Panc1 (cell line): ENCODE measurements around the gene CACNG3. TPM values are rescaled to one million over a fixed set of nuclear protein-coding genes. Genes with fewer than 3 reads are reported as not detected.

ENCODE experiments used
- ATAC-seq: fragments of 200-7000 bp; cut with Tn5 transposase; 2 replicates; pipeline ENCODE4 v1.9.1; 2020; ENCODE audit warnings: mild to moderate bottlenecking, moderate library complexity
- BruUV-seq: library from RNA; stranded (reverse); fragments of 400-500 nt; replicated peaks from 2 replicates; lab custom pipeline; 2021; lab: Mats Ljungman, UMichigan
- CTCF ChIA-PET: fragments of 300-600 bp; sonication (Branson Sonifier 250); formaldehyde crosslinking; loops from one replicate; lab custom pipeline; 2022; ENCODE audit warnings: antibody characterized with exemption; lab: Charles Lee
- POLR2A ChIA-PET: fragments of 300-600 bp; sonication (Branson Sonifier 250); formaldehyde crosslinking; loops from one replicate; lab custom pipeline; 2022; ENCODE audit warnings: antibody characterized with exemption; lab: Charles Lee
- DNase-seq: peaks from one replicate; pipeline ENCODE4 v3.0.0-alpha.2; 2010; ENCODE audit warnings: low read depth, low spot score
- H3K27ac ChIP-seq: 2 replicates; pipeline ENCODE4 v1.5.1; 2011; ENCODE audit warnings: mild to moderate bottlenecking, low read length, inconsistent platforms
- H3K27me3 ChIP-seq: fragments of 200-500 bp; sonication (Bioruptor generic); 2 replicates; pipeline ENCODE4 v1.6.0; 2014; ENCODE audit warnings: low read length, inconsistent platforms; ENCODE audit not compliant: control insufficient read depth, insufficient read depth
- H3K36me3 ChIP-seq: fragments of 200-500 bp; sonication (Bioruptor generic); 2 replicates; pipeline ENCODE4 v1.5.1; 2014; ENCODE audit warnings: inconsistent platforms, mild to moderate bottlenecking, low read length, moderate library complexity; ENCODE audit not compliant: control insufficient read depth, insufficient read depth
- H3K4me1 ChIP-seq: 2 replicates; pipeline ENCODE4 v1.5.1; 2011; ENCODE audit warnings: inconsistent platforms, mild to moderate bottlenecking, low read length, moderate library complexity; ENCODE audit not compliant: control insufficient read depth, insufficient read depth
- H3K4me3 ChIP-seq, 2 experiments: 2 replicates each; pipeline ENCODE4 v1.5.1; 2011 to 2012; ENCODE audit warnings: low read depth in 2 of 2, low read length in 2 of 2, mild to moderate bottlenecking in 2 of 2, inconsistent platforms in 1 of 2, moderate library complexity in 1 of 2
- H3K9me3 ChIP-seq: fragments of 200-500 bp; sonication (Bioruptor generic); 2 replicates; pipeline ENCODE4 v1.5.1; 2014; ENCODE audit warnings: low read depth, mild to moderate bottlenecking, inconsistent platforms, low read length, moderate library complexity; ENCODE audit not compliant: control insufficient read depth, insufficient read depth
- CTCF ChIP-seq: fragments of 450-650 bp; IDR thresholded peaks from 2 replicates; pipeline ENCODE4 v1.5.1; 2017; ENCODE audit warnings: mild to moderate bottlenecking
- POLR2AphosphoS5 ChIP-seq: IDR thresholded peaks from 2 replicates; pipeline ENCODE4 v1.6.1; 2012; ENCODE audit warnings: mild to moderate bottlenecking, low read depth, low read length, moderate library complexity
- REST ChIP-seq, 2 experiments: IDR thresholded peaks; 2 replicates each; pipeline ENCODE4 v1.6.1; 2011 to 2012; ENCODE audit warnings: low read depth in 2 of 2, control low read depth in 1 of 2, low read length in 1 of 2, mild to moderate bottlenecking in 1 of 2, moderate library complexity in 1 of 2; ENCODE audit not compliant: insufficient read depth in 1 of 2
- SIN3A ChIP-seq: IDR thresholded peaks from 2 replicates; pipeline ENCODE4 v1.6.1; 2012; ENCODE audit warnings: low read depth, mild to moderate bottlenecking, low read length, moderate library complexity, borderline replicate concordance; ENCODE audit not compliant: insufficient read depth
- TCF7L2 ChIP-seq: IDR thresholded peaks from 2 replicates; pipeline ENCODE4 v1.6.1; 2011; ENCODE audit warnings: mild to moderate bottlenecking, low read depth, low read length, inconsistent platforms
- in situ Hi-C: cut with HindIII; loops from 2 replicates; pipeline ENCODE4 v1.10.0; 2016; ENCODE audit warnings: low sequenced_read_pairs, low pct_unique_long_range_greater_than_20kb
- intact Hi-C: fragments of 100-400 bp; cut with micrococcal nuclease; formaldehyde crosslinking; loops from one replicate; pipeline ENCODE4 v1.10.0; 2022; ENCODE audit not compliant: unreplicated experiment
- total RNA-seq: library from RNA; stranded (reverse); gene quantifications from one replicate; pipeline ENCODE4 v1.2.1, GENCODE V29; 2021; ENCODE audit not compliant: unreplicated experiment

Gene CACNG3
- total RNA-seq, 1 experiment from 2014 or later, result not detected

- ChIA-PET CTCF (no interaction called here), POLR2A (no interaction called here)
- DNase-seq (no peak), ATAC-seq (no peak)
- TF ChIP-seq REST (IDR thresholded peaks at IDR 0.05; ENCODE audit: insufficient read depth in 1 of 2, low read depth in 2 of 2, low read length in 1 of 2) (no peak), SIN3A (no peak), CTCF (no peak), POLR2AphosphoS5 (no peak)
- H3K4me3 ChIP-seq, result no peak overlapping the region
- no peaks in the 10 kb centered on the region for H3K9me3 ChIP-seq
- intact Hi-C loops, result no loop called here
- in situ Hi-C loops, result no loop called here
- no peaks in the 10 kb centered on the region for H3K4me1 ChIP-seq
- H3K36me3 ChIP-seq, result no peaks in the 10 kb centered on the region
- no TSS peak for BruUV-seq
- no peak overlapping the region for H3K27ac ChIP-seq
- peaks cover 12% of the 10 kb centered on the region; the same call in 1 of the 2 replicates for H3K27me3 ChIP-seq
Observed at GRCh38 chr16:24357511-24357910, 101.4 kb downstream of the CACNG3 start.

- no peak overlapping the region for H3K4me3 ChIP-seq
- POLR2A ChIA-PET, result no interaction called here
- no TSS peak for BruUV-seq
- no peak for DNase-seq
- intact Hi-C loops, result no loop called here
- H3K9me3 ChIP-seq, result no peaks in the 10 kb centered on the region
- ATAC-seq, result no peak
- H3K27ac ChIP-seq, result no peak overlapping the region
- in situ Hi-C loops, result no loop called here
- H3K4me1 ChIP-seq, result no peaks in the 10 kb centered on the region
- CTCF ChIA-PET, result no interaction called here
- no peaks in the 10 kb centered on the region for H3K36me3 ChIP-seq
- TF ChIP-seq SIN3A (no peak), TCF7L2 (no peak), POLR2AphosphoS5 (no peak), REST (IDR thresholded peaks at IDR 0.05; ENCODE audit: insufficient read depth in 1 of 2, low read depth in 2 of 2, low read length in 1 of 2) (no peak), CTCF (no peak)
- H3K27me3 ChIP-seq, result peaks cover 12% of the 10 kb centered on the region; the same call in 1 of the 2 replicates
Observed at GRCh38 chr16:24358117-24358516, 102.0 kb downstream of the CACNG3 start.
